ENCODE data around the gene TAF4B.

DNA sequence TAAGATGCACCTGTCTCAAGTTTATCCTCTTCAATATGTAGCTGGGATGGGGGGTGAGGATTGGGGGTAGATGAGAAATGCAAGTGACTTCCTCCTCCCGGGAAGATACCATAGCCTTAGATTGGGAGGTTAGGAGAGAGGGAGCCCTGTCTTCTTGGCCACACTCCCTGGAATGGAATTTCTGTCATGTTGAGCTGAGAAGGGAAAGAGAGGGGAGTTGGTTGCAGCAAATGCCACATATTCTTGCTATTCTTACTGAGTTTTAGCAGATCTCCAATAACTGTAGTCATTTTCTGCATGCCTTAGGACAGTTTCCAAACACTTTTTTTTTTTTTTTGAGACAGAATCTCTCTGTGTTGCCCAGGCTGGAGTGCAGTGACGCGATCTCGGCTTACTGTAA lies 35.9 kb downstream of the TAF4B start:
- TF ChIP-seq, protein P1, sequence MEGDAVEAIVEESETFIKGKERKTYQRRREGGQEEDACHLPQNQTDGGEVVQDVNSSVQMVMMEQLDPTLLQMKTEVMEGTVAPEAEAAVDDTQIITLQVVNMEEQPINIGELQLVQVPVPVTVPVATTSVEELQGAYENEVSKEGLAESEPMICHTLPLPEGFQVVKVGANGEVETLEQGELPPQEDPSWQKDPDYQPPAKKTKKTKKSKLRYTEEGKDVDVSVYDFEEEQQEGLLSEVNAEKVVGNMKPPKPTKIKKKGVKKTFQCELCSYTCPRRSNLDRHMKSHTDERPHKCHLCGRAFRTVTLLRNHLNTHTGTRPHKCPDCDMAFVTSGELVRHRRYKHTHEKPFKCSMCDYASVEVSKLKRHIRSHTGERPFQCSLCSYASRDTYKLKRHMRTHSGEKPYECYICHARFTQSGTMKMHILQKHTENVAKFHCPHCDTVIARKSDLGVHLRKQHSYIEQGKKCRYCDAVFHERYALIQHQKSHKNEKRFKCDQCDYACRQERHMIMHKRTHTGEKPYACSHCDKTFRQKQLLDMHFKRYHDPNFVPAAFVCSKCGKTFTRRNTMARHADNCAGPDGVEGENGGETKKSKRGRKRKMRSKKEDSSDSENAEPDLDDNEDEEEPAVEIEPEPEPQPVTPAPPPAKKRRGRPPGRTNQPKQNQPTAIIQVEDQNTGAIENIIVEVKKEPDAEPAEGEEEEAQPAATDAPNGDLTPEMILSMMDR (IDR thresholded peaks at IDR 0.05): no peak
- no peak for TF ChIP-seq EP300 (IDR thresholded peaks at IDR 0.05; ENCODE audit: low read depth)
- TF ChIP-seq POLR2AphosphoS5 (IDR thresholded peaks at IDR 0.05): no peak

Measured in transverse colon (tissue), 4 donors.